Measurements from ENCODE around the gene C16orf90.
"Not testable (repeated sequence)": the region's sequence is repeated elsewhere in the genome, so short reads cannot be mapped to it uniquely, and the experiment has no call there.

Gene C16orf90

GRCh38 chr16:3476409-3476808, 18.9 kb downstream of the C16orf90 start:
- Histone ChIP-seq H3K27ac (no peak overlapping the region), H3K9ac (no peak overlapping the region), H3K36me3 (ENCODE audit: control insufficient read depth, insufficient read depth, low read length) (no peaks in the 10 kb centered on the region), H3K4me2 (ENCODE audit: low read length) (no peak overlapping the region), H3K4me3 (ENCODE audit: low read depth, low read length) (no peak overlapping the region), H3K4me1 (peaks cover 3% of the 10 kb centered on the region), H3K9me3 (ENCODE audit: control insufficient read depth, low read length) (no peaks in the 10 kb centered on the region), H2AFZ (no peak overlapping the region), H3K79me2 (peaks cover 54% of the 10 kb centered on the region), H3K27me3 (ENCODE audit: control insufficient read depth, insufficient read depth, low read length) (no peaks in the 10 kb centered on the region)
- TF ChIP-seq CTCF (IDR thresholded peaks at IDR 0.05): no peak

GRCh38 chr16:3475604-3476375, 19.5 kb downstream of the C16orf90 start:
- no peaks in the 10 kb centered on the region for H3K9me3 ChIP-seq (ENCODE audit: control insufficient read depth, low read length)
- H3K4me1 ChIP-seq: peaks cover 3% of the 10 kb centered on the region
- no peaks in the 10 kb centered on the region for H3K36me3 ChIP-seq (ENCODE audit: control insufficient read depth, insufficient read depth, low read length)
- peaks cover 55% of the 10 kb centered on the region for H3K79me2 ChIP-seq
- no peak overlapping the region for H3K9ac ChIP-seq
- no peak overlapping the region for H3K27ac ChIP-seq
- H3K27me3 ChIP-seq (ENCODE audit: control insufficient read depth, insufficient read depth, low read length): no peaks in the 10 kb centered on the region
- H2AFZ ChIP-seq: no peak overlapping the region
- no peak overlapping the region for H3K4me3 ChIP-seq (ENCODE audit: low read depth, low read length)
- H3K4me2 ChIP-seq (ENCODE audit: low read length): no peak overlapping the region
- no peak for TF ChIP-seq CTCF (IDR thresholded peaks at IDR 0.05)

DNA sequence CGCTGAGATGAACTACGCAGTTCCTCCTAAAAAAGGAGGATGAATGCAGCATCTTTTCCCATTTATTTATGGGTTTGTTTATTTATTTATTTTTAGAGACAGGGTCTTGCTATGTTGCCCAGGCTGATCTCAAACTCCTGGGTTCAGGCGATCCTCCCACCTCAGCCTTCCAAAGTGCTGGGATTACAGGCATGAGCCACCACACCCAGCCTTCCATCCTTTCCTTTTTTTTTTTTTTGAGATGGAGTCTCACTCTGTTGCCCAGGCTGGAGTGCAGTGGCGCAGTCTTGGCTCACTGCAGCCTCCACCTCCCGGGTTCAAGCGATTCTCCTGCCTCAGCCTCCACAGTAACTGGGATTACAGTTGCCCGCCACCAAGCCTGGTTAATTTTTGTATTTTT, 20.4 kb downstream of the C16orf90 start:
- H3K27ac ChIP-seq; H3K27me3 ChIP-seq (ENCODE audit: control insufficient read depth, insufficient read depth, low read length); H2AFZ ChIP-seq; H3K9ac ChIP-seq; H3K4me1 ChIP-seq; H3K9me3 ChIP-seq (ENCODE audit: control insufficient read depth, low read length); H3K4me3 ChIP-seq (ENCODE audit: low read depth, low read length); H3K4me2 ChIP-seq (ENCODE audit: low read length); H3K36me3 ChIP-seq (ENCODE audit: control insufficient read depth, insufficient read depth, low read length): not testable (repeated sequence)
- H3K79me2 ChIP-seq: peaks cover 62% of the 10 kb centered on the region

GRCh38 chr16:3474136-3474779, 21.0 kb downstream of the C16orf90 start:
- Histone ChIP-seq H3K9me3 (ENCODE audit: control insufficient read depth, low read length) (no peaks in the 10 kb centered on the region), H3K27ac (no peak overlapping the region), H3K9ac (no peak overlapping the region), H3K4me3 (ENCODE audit: low read depth, low read length) (no peak overlapping the region), H3K36me3 (ENCODE audit: control insufficient read depth, insufficient read depth, low read length) (no peaks in the 10 kb centered on the region), H3K27me3 (ENCODE audit: control insufficient read depth, insufficient read depth, low read length) (no peaks in the 10 kb centered on the region), H3K4me2 (ENCODE audit: low read length) (peak overlapping the region; percentile 30), H3K79me2 (peaks cover 69% of the 10 kb centered on the region), H2AFZ (no peak overlapping the region), H3K4me1 (peaks cover 3% of the 10 kb centered on the region)
- no peak for TF ChIP-seq CTCF (IDR thresholded peaks at IDR 0.05)

DNA sequence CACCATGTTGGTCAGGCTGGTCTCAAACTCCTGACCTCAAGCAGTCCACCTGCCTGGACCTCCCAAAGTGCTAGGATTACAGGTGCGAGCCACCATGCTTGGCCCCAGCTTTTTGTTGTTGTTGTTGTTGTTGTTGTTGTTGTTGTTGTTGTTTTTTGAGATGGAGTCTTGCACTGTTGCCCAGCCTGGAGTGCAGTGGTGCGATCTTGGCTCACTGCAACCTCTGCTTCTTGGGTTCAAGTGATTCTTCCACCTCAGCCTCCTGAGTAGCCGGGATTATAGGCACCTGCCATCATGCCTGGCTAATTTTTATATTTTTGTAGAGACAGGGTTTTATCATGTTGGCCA, 21.7 kb downstream of the C16orf90 start:
- H3K4me2 ChIP-seq (ENCODE audit: low read length); H3K4me3 ChIP-seq (ENCODE audit: low read depth, low read length); H3K27me3 ChIP-seq (ENCODE audit: control insufficient read depth, insufficient read depth, low read length); H2AFZ ChIP-seq; H3K4me1 ChIP-seq; H3K36me3 ChIP-seq (ENCODE audit: control insufficient read depth, insufficient read depth, low read length); H3K9ac ChIP-seq; H3K27ac ChIP-seq; H3K9me3 ChIP-seq (ENCODE audit: control insufficient read depth, low read length): not testable (repeated sequence)
- H3K79me2 ChIP-seq: peaks cover 70% of the 10 kb centered on the region

All from parathyroid adenoma (tissue), 2 donors.